Subcutaneous adipose tissue (tissue), 4 donors: ENCODE results near the gene AFAP1L2. TPM values are rescaled to one million over a fixed set of nuclear protein-coding genes. Genes with fewer than 3 reads are reported as not detected.

Experiments
- total RNA-seq, 4 donors: library from RNA; depleted of rRNA; stranded (reverse); fragments of >200 nt; gene quantifications; one replicate each; pipeline ENCODE4 v1.1.0, GENCODE V29; 2016
- TF ChIP-seq, protein P1 (sequence below): fragments of 450-650 bp; IDR thresholded peaks from one replicate; pipeline ENCODE4 v1.5.1; 2016; ENCODE audit warnings: low read depth, mild to moderate bottlenecking, control low read depth, antibody characterized with exemption, moderate library complexity

Gene AFAP1L2
- total RNA-seq, 4 donors from 2014 or later, result 2.7 to 11.3 (median 4.8) TPM

DNA sequence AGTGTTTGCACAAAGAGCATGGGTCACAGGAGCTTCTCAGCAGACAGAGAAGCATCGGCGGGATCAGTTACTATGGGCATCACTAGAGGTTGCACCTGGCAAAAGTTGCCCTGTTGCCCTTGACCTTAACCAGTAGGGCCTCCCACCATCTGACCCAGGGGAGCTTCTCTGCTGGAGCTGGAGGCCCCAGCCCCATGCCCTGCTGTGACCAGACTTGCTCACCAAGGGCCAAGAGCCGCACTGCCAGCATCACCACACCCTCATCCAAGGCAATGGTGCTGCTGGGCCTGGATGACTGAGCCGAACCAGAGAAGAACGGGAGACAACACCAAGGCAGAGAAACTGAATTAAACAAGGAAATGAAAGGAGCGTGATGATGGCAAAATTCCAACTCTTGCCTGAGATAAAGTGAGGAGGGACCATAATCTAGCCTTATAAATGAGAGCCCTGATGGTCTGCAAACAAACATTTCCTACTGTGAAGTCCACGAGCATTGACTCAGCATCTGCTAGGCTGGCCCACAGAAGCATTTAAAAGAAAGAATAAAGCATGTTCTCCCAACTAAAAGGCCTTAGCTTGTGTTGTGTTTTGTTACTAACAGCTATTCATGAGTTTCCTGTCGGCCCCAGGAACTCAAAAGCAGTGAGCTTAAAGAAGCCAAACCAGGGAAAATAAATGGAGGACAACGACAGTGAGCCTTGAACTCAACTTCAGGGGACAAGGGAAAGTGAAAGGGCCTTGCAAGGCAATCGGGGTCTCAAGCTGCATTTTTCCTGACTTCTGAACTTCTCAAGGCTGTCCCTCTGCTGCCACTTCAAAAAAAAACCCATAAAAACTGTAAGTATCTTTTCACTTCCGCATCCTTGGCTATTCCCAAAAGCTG, 60.4 kb downstream of the AFAP1L2 start:
- TF ChIP-seq, protein P1, sequence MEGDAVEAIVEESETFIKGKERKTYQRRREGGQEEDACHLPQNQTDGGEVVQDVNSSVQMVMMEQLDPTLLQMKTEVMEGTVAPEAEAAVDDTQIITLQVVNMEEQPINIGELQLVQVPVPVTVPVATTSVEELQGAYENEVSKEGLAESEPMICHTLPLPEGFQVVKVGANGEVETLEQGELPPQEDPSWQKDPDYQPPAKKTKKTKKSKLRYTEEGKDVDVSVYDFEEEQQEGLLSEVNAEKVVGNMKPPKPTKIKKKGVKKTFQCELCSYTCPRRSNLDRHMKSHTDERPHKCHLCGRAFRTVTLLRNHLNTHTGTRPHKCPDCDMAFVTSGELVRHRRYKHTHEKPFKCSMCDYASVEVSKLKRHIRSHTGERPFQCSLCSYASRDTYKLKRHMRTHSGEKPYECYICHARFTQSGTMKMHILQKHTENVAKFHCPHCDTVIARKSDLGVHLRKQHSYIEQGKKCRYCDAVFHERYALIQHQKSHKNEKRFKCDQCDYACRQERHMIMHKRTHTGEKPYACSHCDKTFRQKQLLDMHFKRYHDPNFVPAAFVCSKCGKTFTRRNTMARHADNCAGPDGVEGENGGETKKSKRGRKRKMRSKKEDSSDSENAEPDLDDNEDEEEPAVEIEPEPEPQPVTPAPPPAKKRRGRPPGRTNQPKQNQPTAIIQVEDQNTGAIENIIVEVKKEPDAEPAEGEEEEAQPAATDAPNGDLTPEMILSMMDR, result no peak

DNA sequence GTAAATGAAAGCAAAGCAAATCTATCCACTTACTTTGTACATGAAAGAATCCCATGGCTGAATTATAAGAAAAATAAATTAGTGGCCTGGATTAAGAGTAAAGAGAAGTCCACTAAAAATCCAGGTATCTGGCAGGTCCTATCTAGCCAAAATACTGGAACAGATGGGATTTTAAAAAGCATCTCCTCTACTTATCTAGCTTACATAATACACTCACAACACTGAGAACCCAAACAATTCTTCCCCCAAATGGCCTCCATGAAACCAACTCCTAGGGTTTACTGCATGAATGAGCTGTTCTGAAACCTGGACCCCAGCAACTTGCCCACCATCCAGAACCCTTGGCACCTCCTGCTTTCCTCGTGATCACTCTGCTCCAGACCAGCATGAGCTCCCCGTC, 61.3 kb downstream of the AFAP1L2 start:
- TF ChIP-seq, protein P1, result no peak

DNA sequence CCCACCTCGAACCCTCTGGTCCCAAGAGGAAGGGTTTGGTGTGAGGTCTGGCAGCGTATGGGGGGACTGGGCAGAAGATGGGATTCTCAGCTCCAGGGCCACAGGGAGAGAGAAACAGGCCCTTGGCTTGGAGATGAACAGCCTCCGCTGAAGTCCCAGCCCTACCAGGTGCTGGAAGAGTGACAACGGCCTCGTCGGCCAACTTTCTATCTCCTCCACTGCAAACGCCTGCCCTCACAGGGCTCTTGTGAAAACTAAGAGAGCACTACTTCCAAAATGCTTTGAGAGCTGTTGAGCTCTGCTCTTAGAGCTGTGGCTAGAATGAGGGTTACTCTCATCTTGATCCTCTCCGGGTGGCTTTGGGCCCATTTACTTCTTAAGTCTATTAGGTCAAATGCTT, 63.5 kb downstream of the AFAP1L2 start:
- TF ChIP-seq, protein P1, result no peak

DNA sequence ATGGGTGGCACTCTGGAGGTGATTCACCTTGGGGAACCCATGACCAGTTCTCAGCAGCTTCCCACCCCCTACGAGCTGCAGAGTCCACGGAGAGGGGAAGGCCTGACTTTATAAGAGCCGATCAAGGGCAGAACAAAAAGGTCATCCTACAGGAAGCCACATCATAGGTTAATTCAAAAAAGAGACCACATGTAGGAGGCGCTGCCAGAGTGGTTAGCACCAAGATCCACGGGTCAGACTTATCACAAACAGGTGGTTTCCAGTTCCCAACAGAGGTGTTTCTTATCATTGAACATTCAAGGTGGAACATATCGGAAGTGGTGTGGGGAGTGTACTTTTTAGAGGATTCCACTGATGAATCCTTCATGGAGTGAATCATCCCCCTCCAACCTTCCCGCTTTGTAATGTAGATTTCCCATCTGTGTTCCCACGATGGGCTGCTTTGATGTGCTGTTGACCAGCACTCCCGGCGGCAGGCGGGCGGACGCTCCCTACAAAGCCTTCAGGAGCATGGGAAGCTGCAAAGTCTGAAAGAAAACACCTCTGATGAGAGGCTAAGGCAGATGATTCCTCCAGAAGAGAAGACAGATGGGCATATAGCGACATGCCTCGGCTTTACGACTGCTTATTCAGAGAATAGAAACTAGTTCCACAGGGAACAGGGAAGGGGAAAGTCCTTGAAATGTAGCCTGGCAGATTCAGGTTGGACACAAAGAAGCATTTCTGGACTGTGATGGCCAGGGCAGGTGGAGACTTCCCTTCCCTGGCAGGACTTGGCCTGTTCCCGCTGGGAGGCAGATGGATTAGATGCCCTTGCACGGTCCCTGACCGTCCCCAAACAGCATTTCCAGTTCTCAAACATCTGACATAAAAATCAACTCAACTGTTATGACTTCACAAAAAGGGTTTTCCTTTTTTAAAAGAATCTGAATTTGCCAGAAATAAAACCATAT, 66.5 kb downstream of the AFAP1L2 start:
- TF ChIP-seq, protein P1, result no peak

DNA sequence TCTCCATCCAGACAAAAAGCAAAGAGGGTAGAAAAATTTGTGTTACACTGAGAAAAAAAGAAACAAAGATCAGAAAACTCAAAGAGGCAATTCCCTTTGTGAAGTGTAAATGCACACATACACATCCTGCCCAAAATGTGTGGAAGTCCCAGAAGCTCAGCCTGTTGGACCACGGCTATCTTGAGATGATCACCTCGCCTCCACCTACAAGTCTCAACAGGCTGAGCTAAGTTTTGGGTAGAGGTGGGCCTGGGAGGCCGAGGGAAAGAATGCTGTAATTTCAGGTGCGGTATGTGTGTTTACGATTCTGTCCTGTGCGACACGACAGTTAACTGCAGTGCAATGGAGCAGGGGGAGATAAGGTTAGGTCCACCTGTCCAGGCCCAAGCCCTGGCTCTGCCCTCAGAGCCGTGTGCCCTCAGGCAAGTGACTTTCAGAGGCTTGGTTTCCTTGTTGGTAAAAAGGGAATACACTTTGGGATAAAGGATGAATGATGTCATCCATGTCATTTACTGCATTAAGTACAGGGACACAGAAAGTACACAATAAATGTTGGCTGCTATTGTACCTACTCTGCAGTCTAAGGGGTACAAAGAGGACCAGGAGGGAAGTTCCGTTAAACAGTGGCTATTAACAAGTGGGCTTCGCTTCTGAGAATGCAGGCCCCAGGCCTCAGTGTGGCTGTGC, 67.3 kb downstream of the AFAP1L2 start:
- TF ChIP-seq, protein P1, result no peak

DNA sequence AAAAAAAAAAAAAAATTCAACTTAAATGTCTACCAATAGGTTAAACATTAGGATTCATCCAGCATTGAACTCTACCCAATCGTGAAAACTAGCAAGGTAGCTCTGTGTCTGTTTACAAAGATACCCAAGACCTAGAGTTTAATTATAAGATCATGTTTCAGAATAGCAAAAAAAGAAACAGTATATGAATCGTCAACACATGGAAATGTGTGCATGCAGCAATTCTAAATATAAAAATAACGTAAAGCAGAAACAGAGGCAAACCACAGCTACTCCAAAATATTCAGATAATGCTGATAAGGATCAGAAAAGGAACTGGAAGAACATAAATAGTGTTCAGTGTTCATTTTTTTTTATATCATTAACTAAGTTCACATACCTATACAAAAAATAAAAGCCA, 68.7 kb downstream of the AFAP1L2 start:
- TF ChIP-seq, protein P1, result no peak
